Astrocyte of the cerebellum (primary cell): ENCODE measurements around the gene ERCC3.

ENCODE experiments used
- DNase-seq: peaks from one replicate; pipeline ENCODE4 v3.0.0-alpha.2; 2011; ENCODE audit warnings: low read depth
- H3K4me3 ChIP-seq: 2 replicates; pipeline ENCODE4 v1.5.1; 2011; ENCODE audit warnings: mild to moderate bottlenecking, low read depth, low read length, moderate library complexity
- in situ Hi-C: cut with HindIII; loops from 2 replicates; pipeline ENCODE4 v1.10.0; 2017; ENCODE audit warnings: low sequenced_read_pairs
- TF ChIP-seq, protein P1 (sequence below): IDR thresholded peaks from 2 replicates; pipeline ENCODE4 v1.5.1; 2012; ENCODE audit warnings: low read length, low read depth, moderate library complexity, mild to moderate bottlenecking; ENCODE audit errors: missing control alignments

Gene ERCC3

DNA sequence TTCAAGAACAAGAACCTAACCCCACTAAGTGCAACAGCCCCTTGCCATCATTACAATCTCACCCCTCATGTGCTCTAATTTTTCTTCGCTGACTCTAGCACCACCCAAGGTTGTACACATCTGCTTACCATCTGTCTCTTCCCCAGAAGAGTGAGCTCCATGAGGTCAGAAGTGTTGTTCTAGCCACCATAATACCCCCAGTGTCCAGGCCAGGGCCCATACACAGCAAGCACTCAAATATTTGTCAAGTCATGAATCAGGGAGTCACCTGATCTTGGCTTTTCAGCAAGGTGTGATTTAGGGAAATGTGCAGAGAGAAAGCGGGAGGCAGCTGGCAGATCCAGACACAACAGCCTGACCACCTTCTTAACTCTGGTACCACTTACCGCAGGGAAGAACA lies 5.7 kb downstream of the ERCC3 start:
- no peak overlapping the region for H3K4me3 ChIP-seq
- TF ChIP-seq, protein P1, sequence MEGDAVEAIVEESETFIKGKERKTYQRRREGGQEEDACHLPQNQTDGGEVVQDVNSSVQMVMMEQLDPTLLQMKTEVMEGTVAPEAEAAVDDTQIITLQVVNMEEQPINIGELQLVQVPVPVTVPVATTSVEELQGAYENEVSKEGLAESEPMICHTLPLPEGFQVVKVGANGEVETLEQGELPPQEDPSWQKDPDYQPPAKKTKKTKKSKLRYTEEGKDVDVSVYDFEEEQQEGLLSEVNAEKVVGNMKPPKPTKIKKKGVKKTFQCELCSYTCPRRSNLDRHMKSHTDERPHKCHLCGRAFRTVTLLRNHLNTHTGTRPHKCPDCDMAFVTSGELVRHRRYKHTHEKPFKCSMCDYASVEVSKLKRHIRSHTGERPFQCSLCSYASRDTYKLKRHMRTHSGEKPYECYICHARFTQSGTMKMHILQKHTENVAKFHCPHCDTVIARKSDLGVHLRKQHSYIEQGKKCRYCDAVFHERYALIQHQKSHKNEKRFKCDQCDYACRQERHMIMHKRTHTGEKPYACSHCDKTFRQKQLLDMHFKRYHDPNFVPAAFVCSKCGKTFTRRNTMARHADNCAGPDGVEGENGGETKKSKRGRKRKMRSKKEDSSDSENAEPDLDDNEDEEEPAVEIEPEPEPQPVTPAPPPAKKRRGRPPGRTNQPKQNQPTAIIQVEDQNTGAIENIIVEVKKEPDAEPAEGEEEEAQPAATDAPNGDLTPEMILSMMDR = no peak
- DNase-seq = no peak
- in situ Hi-C loops = no loop called here

- in situ Hi-C loops = no loop called here
Observed at GRCh38 chr2:127283275-127283674, 10.7 kb downstream of the ERCC3 start.

DNA sequence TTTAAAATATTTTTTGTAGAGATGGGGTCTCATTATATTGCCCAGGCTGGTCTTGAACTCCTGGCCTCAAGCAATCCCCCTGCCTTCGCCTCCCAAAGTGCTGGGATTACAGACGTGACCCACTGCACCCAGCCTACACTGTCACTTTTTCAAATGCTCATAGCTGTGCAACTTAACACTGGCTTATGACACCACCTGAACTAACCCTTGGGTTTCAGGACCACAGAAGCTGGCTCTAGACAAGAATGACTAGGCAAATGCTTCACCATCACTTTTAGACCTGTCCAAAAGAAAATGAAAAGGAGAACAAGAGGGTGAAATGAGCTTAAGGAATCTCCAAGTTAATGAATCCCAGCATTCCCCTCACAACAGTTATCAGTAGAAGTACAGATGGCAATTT lies 13.3 kb downstream of the ERCC3 start:
- in situ Hi-C loops = no loop called here
- DNase-seq = no peak
- TF ChIP-seq, protein P1 = no peak
- H3K4me3 ChIP-seq = no peak overlapping the region

More at GRCh38 chr2:127283275-127283674, 10.7 kb downstream of the ERCC3 start:
- TF ChIP-seq, protein P1 = no peak
- DNase-seq = no peak
- no peak overlapping the region for H3K4me3 ChIP-seq

DNA sequence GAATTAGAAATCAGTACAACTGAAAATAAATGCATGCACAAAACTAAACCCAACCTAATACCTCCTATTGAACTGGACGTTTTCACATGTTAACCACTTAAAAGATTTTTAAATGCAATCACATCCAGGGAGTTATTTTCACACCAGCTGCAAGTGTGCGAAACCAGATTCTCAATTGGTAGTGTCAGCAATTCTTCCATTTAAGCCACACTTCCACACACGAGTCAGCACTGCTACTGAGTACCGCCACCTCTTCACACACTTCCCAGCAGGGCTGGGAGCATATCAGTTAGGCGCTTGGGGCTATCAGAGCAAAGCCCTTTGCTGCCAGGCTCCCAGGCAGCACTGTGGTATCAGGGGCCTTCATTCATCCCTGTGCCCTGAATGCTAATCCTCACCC lies 14.2 kb downstream of the ERCC3 start:
- TF ChIP-seq, protein P1 = no peak
- in situ Hi-C loops = no loop called here
- no peak overlapping the region for H3K4me3 ChIP-seq
- DNase-seq = no peak

GRCh38 chr2:127278959-127279358 lies 15.0 kb downstream of the ERCC3 start:
- in situ Hi-C loops = no loop called here

GRCh38 chr2:127277028-127277427 lies 16.9 kb downstream of the ERCC3 start:
- DNase-seq = no peak
- no peak overlapping the region for H3K4me3 ChIP-seq
- in situ Hi-C loops = no loop called here
- TF ChIP-seq, protein P1 = no peak

More at GRCh38 chr2:127278959-127279358, 15.0 kb downstream of the ERCC3 start:
- no peak overlapping the region for H3K4me3 ChIP-seq
- no peak for DNase-seq
- TF ChIP-seq, protein P1 = no peak

DNA sequence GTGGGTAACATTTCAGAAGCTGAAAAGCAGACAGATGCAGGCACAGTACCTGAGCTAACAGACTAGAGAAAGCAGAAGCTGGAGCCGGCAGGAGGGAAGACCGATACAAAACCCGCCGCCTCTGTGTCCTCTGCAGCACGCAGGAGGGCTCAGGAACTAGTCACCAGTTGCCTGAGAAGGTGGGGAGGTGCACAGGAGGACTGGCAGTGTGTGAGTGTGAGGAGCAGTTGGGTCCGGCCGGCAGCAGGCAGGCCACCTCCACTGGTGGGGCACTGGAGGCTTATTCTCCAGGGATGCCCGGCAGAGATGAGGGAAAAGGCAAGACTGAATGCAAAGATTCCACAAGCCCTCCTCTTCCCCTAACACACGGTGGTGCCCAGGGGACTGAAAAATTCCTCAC lies 18.2 kb downstream of the ERCC3 start:
- TF ChIP-seq, protein P1 = no peak
- no peak for DNase-seq
- no peak overlapping the region for H3K4me3 ChIP-seq
- in situ Hi-C loops = no loop called here
